Activated gamma-delta T cell treated with Interleukin-2 at 50 U/mL for 16 hours (primary cell): ENCODE measurements around the gene DAZAP1.

Experiments used
- DNase-seq: peaks from one replicate; pipeline ENCODE4 v3.0.0-alpha.2; 2020

Gene DAZAP1

DNA sequence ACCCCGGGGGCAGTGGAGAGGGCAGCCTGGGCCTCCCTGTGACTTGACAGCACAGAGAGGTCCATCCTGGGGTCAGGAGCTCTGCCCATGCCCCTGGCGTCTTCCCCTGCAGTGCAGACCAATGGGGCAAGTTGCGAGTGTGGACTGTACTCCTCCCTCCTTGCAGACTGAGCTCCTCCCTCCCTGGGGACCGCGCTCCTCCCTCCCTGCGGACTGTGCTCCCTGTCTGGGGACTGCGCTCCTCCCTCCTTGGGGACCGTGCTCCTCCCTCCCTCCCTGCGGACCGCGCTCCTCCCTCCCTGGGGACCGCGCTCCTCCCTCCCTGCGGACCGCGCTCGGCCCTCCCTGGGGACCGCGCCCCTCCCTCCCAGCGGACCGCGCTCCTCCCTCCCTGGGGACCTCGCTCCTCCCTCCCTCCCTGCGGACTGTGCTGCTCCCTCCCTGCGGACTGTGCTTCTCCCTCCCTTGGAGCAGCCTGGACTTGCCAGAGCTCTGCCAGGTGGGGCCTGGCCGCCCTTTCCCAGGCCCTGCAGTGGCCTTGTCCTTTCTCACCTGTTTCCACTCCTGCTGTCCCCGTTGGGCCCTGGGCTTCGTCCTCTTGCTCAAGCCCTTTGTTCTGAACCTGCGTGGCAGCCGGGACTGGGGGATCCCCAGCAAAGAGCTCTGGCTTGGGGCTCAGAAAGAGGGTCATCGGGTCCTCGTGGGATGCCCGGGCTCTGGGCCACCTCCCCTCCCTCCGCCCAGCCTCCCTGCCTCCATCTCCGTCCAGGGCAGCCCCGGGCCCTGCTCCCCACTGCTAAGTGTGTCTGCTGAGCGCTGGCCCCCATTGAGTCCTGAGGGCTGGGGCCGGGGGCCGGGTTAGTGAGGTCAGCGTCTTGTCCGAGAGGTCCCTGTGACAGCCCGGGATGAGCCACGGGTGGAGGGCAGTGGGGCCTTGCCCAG, 12.9 kb upstream of the DAZAP1 start:
- no peak for DNase-seq

DNA sequence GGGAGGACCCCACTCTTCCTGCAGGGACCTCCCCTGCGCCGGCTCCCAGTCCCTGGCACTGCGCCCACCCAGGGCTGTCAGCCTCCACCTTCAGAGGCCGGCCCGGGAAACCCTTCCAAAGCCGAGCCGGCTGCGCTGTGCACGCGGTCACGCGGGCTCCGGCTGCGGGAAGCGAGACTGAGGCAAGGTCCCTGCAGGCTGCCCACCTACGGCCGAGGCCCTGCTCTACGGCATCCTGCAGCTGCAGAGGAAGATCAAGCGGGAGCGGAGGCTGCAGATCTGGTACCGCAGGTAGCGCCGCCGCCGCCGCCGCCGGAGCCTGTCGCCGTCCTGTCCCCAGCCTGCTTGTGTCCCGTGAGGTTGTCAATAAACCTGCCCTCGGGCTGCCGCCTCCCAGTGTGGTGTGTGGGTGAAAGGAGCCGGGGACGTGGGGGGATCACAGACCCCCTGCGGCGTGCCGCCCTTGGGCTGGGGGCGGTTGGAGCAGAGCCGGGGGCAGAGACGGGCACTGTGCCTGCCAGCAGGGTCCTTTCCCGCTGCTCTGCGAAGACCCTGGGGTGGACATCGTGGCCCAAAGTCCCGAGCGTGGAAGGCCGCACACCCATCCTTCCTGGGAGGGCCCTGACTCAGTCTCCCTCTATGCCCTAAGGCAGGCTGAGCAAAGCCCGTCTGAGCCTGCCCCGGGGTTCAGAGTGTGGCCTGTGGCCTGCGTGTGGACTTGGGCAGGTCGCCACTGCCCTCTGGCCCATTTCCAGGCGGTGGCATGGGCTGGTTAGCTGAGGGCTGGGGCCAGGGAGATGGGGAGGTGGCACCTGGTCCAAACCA, 12.0 kb upstream of the DAZAP1 start:
- no peak for DNase-seq

GRCh38 chr19:1396019-1396767, 11.2 kb upstream of the DAZAP1 start:
- no peak for DNase-seq

- DNase-seq = no peak
These were observed 10.4 kb upstream of the DAZAP1 start for GRCh38 chr19:1396768-1397679.

DNA sequence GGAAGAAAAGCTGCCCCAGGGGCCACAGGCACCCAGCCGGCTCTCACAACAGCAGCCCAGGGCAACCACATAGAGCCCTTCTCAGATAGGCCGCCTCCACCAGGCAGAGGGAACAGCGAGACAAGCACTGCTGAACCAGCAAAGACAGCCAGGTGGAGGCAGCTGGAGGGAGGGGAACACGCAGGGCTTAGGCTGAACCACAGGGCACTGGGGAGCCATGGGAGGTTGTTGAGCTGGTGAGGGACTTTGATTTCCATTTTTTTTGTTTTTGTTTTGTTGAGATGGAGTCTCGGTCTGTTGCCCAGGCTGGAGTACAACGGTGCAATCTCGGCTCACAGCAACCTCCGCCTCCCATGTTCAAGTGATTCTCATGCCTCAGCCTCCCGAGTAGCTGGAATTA, 9.5 kb upstream of the DAZAP1 start:
- DNase-seq = no peak

- DNase-seq = no peak
These were observed 8.3 kb upstream of the DAZAP1 start for GRCh38 chr19:1399079-1399478.

GRCh38 chr19:1399745-1400144, 7.6 kb upstream of the DAZAP1 start:
- DNase-seq = no peak

DNA sequence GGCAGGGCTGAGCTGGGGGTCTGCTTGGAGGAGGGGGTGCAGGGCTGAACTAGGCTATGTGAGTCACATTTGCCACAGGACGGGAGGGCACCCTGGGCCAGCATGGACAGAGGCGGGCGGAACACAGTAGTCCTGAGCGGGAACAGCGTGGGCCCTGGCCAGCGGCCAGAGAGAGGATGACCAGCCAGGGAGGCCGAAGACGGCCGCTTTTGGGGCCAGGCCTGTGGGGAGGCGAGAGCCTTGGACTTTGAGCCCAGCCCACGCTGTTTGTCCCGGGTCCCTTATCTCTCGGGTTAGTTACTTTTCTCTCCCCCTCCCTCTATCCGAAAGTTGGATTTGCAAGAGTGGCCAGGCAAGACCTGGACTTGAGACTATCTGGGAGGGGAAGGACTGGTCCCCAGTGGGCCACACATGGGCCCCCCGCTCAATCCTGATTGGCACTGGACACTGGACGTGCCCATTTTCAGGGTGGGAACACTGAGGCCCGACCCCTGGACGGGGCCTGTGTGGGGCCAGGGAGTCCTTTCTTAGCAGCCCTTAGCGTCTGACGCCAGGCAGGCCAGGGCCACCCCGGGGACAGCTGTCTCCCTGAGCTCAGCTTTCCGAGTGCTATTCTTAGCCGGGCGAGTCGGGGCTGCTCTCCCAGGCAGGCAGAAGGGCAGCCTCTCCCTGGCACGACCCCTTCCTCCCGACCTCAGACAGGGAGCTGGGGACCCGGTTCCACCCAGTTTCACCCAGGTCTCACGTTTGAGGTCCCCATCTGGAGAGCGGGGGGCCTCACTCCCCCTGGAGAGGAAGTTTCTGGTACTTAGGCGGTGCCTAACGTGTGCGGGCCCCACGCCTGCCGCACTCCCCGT, 6.9 kb upstream of the DAZAP1 start:
- DNase-seq = no peak

DNA sequence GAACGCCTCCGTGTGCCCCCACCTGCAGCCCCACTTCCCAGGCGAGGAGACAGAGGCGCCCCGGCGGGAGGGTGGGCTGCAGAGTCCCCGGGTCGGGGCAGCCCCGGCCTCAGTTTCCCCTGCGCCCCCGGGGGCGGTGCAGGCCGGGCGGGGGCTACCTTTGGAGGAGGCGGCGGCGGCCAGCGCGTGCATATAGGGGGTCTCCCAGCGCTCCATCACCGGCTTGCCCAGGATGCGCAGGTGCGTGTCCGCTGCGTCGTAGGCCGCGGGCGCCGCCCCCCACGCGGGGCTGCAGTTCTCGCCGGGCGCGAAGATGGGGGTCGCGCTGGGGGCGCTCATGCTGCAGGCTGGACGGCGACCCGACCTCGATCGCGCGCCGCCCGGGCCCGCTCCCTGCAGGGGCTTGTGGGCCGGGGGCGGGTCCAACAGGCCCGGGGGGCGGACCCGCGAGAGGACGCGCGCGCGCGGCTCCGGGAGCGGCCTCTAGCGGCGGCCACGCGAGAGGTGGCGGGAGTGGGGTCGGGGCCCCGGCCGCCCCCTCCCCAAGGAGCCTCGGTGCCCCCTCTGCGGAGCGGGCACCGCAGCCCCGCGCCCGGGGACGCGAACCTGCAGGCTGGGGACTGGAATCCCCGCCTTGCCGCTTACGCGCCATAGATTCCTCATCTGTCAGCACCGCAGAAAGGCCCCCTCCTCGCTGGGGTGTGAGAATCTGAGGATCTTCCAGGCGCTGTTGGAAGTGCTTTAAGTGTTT, 6.1 kb upstream of the DAZAP1 start, which contains the start of gene GAMT:
GAMT (minus strand) TSS at position 405 of the 751 bp plus-strand sequence; CDS start at position 339, 66 bp downstream.
- DNase-seq = peak; percentile 47

DNA sequence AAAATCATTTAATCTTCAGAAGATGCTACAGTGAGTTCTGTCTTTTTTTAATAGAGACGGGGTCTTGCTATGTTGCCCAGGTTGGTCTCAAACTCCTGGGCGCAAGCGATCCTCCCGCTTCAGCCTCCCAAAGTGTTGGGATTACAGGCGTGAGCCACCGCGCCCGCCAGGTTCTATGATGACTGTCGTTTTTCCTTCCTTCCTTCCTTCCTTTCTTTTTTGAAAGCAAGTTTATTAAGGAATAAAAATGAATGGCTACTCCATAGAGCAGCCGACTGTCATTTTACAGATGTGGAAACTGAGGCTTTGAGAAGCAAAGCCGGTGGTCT, 5.5 kb upstream of the DAZAP1 start:
- DNase-seq = no peak

DNA sequence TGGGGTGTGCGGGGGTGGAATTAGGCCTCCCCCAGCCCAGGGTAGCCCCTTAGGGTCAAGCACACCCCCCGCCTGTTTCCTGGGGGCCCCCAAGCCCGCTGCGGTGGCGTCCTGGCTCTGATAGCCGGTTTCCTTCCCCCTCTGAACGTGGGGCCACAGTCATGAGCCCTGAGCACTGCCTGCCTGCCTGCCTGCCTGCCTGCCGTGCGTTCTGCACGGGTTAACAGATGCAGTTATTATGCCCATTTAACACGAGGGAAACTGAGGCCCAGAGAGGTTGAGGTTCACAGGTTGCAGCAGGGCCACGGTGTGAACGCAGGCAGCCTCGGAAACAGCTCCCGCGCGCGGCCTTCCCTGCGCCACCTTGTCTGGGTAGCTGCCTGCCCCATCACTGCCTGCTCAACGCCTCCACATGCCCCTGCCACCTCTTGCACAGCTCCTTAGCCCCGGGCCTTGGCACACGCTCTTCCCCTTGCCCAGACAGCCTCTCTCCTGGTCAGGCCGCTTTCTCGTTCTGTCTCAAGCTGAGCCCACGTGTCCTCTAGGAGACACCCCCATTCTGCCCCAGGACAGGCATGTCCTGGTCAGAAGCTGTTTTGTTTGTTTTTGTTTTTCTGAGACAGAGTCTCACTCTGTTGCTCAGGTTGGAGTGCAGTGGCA, 4.8 kb upstream of the DAZAP1 start:
- no peak for DNase-seq

GRCh38 chr19:1406774-1407527, 435 bp upstream of the DAZAP1 start:
- peak; percentile 99 for DNase-seq

- DNase-seq = peak; percentile 54
These were observed 1.2 kb downstream of the DAZAP1 start for GRCh38 chr19:1408300-1409203.

- DNase-seq = no peak
These were observed 2.0 kb downstream of the DAZAP1 start for GRCh38 chr19:1409204-1410005.

DNA sequence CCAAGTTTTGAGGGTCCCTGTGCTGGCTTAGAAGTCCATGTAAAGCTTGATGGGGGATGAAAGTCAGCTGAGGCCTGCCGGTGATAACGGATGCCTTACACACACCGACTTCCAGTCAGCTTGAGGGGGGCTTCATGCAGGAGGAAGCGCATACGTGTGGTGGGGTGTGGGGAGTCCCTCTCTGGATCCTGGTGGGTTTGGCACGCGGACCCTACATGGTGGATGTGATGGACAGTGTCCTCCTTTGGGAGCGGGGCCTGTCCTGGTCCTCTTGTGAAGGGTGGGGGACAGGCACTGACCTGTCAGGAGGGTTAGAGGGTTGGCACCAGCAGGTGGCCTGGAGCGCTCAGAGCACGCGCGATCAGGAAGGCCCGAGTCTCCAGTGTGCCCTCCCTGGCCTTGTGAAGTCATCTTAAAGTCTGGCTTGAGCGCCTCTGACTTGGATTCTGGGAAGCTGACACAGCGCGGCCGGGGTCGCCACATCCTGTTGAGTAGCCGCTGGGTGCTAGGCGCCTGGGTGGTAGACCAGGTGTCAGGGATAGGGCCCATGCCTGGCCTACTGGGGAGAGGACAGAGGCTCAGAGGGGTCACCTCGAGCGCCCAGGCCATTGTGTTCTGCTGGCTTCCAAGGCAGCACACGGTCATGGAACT, 2.9 kb downstream of the DAZAP1 start:
- no peak for DNase-seq

DNA sequence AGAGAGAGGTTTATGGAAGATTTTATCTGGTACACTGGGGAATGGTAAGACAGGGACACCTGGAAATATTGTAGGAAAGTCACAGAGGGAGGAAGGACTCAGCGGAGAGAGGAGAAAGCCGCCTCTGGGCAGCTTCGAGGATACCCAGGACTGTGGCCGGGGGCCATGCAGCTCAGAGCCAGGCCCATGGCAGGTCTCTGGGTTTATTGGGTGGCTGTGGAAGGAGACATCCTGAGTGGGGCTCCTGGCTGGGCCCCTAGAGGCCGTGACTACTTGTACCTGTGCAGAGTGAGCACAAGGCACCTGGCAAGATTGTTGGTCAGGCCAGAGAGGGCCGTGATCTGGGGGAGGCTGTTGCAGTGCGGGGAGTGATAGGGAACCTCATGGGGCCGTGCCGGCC, 3.4 kb downstream of the DAZAP1 start:
- DNase-seq = no peak
